Ureter (tissue), 1 donor: Measurements from ENCODE around the gene TEX47. TPM values are rescaled to one million over a fixed set of nuclear protein-coding genes. Genes with fewer than 3 reads are reported as not detected.

Source experiments
- DNase-seq: peaks from one replicate; pipeline ENCODE4 v3.0.0-alpha.2; 2020; ENCODE audit warnings: low spot score
- total RNA-seq: library from RNA; stranded (reverse); gene quantifications from one replicate; pipeline ENCODE4 v1.2.4, GENCODE V29; 2023
- donor health status: DM: yes; HTN: yes; CAD: no.

Gene TEX47
- not detected for total RNA-seq

DNA sequence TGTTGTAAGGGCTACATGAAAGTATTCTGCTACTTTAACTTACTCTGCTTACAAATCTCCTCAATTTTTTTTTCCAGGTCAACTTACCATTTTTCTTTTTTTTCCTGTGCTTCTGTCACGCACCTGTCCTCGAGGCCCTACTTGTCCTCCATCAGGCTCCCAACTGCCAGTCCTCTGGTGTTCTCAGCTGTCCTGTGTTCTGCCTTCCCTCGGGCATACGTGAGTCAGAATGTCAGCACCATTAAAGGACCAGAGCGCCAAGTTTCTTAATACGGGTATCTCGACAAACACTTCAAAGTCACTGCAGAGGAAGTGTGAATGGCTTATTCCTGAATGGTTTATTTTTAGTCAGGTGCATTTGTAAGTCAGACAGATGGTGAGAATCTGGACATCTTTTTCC, at the start of gene TEX47:
TEX47 (minus strand) TSS at position 185 of the 400 bp plus-strand sequence. CDS start 795 bp downstream, outside the sequence.
- no peak for DNase-seq

DNA sequence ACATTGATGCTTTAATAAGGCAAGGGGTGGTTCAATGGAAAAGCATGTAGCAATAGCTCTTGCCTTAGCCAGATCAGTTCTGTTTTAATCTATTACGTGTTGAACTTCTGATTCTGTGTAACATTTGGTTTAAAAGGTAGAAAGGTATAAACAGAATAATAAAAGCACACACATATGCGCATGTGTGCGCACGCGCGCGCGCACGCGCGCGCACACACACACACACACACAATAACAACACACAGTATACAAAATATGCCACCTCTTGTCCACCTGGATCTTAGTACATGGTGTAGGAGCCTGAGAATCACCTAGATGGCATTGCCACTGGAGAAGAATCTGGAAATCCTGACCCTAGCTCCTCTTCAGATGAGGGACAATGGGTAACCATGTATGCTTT, 49.6 kb upstream of the TEX47 start:
- no peak for DNase-seq

DNA sequence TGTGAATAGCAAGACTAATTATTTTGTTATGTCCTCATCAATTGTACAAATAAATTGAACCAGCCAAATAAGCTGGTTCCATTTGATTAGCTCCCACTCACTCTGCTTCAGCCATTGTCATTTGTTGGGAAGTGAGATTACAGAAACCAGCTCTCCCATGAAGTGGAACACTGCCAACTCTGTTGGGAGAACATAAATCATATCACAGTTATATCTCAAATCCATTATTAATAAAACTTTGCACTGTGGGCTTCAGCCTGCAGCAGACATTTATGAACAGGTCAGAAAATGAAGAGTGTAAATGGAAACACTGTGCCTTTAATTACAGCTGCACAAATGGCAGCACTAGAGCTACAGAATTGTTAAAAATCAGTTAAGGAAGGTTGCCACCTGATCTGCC, 46.7 kb upstream of the TEX47 start:
- DNase-seq = no peak

DNA sequence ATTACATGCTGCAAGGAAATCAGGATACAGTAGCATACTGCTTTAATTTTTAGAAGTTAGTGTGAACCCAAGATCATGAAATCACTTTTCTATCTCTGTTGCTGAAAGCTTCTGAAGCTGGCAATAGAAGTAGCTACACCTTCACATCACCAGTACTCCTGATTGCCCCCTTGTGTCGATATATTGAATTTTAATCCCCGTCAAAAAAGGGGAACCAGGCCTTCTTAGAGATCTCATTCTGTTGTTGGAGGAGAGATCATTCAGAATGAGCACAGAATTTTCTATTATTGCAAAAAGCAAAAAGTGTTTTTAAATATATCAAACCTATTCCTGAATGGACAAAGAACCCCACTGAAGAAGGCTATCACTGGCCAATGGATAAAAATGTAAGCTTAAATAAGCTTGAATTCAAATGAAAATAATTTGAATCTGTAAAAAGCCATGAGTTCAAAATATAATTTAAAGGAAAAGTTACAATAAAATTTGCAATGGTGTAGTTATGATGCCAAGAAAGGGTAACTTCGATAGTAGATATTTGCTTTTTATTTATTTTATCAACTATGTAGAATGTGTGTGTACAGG, 39.7 kb upstream of the TEX47 start:
- DNase-seq = no peak

DNA sequence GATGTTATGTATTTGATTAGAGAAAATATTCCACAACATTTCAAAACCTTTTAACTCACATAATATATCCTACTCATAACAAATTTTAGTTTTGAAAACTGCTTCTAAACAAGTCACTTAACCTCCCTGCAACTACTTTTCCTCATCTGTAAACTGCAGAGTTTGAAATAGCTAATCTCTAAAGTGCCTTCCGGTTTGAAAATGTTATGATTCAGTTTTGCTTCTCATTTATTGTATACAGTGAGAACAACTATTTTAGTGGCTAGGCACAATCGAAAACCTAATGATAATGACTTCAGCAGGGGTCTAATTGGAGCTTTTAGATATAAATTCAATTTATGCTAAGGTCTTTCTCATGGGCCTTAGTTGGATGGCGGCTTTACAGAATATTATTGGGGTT, 30.7 kb upstream of the TEX47 start:
- no peak for DNase-seq

DNA sequence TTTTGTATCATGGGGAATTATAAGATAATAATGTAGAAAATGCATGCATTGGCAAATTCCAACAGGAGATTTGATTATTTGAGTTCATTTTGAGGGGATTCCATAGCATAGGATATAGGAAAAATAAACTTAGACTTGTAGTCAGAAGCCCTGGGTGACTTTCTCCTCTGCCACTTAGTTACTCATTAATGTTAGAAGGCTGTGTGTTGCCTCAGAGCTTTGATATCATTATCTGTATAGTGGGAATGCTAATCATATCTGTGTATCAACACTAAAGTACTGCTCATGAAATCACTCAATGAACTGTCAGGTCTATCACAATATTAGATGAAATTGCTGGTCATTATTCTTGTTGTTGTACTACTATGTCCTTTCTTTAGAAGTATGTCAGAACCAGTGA, 23.0 kb upstream of the TEX47 start:
- DNase-seq = no peak

DNA sequence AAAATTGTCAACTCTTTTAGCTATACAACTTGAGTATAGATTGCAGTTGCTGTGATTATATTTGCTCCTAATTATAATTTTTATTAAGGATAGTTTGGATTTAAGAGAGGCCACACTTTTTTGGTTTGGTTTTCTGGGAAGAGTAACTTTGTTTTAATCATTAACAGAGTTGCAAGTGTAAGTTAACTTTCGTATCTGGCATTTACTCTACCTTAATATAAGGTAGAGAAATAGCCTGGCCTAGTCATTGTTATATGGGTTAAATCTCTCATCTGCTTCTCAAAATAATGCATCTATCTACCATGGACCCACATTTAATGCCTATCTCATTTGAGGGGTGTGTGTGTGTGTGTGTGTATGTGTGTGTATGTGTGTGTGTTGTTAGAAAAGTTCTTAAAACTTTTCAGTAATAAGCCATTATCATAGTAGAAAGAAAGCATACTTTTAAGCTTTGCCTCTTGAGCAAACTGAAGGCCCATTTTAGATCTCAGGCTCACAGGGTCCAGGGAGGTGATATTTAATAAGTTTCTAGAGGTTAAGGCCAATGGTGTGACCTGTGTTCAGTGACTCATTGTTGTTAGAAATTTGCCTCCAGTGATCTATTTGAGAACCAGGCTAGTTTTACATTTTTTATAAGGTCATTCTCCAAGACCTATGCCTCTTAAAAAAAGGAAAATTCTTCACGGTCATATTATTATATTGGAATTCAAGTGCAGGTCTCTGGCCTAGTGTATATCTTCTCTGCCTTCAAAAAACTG, 10.9 kb upstream of the TEX47 start:
- no peak for DNase-seq

DNA sequence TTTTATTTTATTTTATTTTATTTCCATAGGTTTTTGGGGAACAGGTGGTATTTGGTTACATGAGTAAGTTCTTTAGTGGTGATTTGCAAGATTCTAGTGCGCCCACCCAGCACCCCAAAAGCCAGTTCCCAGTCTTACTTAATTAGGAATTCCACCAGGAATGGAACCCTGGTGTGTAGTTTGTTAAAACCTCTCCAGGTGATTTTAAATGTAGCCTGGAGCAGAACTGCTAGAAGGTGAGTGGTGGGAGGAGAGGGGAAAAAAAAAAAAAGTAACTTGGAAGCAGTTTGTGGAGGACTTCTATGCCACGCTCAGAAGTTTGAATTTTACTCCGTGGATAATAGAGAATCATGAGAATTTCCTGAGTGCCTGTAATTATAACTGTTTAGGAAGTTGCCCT, 5.5 kb upstream of the TEX47 start:
- no peak for DNase-seq

DNA sequence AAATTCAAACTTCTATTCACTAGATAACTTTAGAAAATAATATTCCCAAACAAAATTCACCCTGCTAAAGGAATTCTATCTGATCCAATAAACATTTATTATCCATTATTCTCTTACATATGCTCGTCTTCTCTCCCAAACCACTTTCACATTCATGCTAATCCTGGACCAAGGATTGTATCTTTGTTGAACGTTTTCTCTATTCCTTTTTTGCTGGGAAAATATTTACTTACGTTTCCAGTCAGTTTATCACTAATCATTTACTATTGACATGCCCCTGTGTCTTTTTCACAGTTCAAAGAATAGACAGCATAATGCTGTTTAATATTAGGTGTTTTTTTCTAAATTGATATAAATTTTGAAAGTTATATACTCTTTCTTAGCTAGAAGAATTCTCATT, 3.2 kb downstream of the TEX47 start:
- no peak for DNase-seq

DNA sequence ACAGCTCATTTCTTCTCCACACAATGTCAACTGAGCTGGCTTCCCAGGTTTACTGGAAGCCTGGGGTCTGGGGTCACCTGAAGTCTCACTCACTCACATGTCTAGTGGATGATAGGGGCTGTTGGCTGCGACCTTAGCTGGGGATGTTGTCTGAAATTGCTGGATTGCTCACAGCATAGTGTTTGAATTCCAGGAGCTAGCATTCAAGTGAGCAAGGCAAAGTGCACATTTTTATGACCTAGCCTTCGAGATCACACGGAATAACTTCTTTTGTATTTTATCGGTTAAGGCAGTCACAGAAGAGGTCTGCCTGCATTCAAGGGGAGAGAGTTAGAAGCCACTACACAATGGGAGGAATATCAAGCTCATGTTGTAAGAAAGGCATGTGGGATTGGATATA, 3.6 kb downstream of the TEX47 start:
- no peak for DNase-seq

DNA sequence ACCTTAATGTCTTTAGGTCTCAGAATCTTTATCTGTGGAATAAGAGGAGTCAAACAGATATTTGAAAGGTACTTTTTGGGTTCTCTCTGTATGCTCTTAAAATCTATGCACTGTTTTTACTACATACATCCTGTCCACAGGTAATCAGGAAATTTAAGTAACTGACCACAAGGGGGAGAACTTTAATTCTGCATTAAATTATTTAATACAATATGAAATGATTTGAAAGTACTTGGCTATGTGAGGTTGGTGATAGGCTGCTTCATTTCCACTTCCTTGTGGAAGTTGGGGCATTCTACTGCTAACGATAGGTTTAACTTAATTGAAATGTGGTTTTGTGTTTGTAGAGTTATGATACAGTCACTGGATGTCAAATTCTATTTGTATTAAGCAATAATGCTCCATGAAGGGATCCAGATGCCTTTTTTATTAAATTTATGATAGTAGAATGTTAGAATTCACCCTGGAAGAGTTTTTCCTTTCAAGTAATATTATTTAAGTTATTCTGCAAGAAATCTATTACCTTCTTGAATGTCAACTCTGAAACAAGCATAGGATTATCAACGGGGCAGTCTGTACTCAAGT, 6.0 kb downstream of the TEX47 start:
- DNase-seq = no peak

DNA sequence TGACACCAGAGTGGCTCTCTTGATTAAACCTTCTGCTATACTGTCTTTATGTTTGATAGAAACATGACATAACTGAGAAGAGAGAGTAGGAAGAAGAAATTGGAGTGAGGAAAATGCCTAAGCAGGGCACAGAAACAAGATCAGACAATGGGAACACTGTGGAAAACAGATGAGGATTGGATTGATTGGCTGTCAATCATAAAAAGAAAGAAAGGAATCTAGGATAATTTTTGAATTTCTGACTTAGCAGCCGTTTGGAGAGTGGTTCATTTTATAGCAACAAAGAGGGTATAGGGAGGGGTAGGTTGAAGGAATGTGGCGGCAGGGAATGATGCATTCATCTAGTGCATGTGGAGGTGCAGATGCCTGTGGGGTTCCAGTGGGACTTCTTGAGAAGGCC, 7.8 kb downstream of the TEX47 start:
- no peak for DNase-seq

DNA sequence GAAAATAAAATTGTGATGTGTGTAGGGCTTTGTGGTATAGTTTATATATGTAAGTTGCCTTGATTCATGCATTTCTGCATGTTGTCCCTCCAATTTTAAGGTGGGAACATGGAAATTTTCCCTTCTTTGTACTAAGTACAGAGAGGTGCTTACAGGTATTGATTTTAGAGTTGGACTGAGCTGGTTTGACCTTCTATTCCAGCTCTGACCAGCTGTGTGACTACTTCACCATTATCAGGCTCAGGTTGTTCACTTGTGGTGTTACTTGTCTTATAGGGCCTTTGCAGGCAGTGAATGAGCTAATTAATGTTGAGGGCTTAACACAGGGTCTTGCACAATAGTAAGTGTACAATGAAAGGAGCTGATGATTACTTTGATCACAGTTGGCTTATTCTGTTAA, 19.7 kb downstream of the TEX47 start:
- no peak for DNase-seq

DNA sequence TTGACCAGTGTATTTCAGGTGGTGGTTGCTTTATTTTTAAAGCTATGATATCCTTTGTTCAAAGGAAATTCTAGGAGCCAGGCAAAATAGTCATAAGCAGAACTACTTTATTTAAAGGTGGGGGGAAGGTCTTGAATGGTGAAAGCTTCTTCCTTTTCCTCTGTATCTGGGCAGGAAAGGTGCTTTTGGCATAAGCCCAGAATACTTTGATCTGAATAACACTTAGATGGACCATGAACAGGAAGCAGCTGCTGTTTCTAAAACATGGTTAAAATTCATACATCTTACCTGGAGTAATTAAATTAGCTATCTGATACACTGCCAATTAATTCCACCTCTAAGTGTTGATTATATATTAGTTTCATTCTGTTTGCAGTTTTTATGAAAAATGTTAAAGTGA, 22.8 kb downstream of the TEX47 start:
- DNase-seq = no peak

DNA sequence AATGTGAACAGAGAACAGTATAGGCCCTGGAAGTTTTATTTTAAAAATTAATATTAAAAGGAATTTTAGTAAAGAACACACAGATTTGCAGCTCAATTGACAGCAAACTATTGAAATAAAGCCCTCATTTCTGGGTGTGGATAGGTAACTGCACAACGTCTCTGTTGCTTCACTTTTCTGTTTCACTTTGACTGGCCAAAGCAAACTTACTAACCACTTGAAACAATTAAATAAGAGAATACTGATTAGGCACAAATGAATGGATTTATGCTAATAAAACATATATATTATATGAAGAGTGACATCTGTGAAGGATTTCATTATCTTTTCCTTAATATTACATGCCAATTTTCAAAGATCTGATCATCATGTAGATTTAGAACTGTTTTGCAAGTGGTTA, 24.1 kb downstream of the TEX47 start:
- DNase-seq = no peak

DNA sequence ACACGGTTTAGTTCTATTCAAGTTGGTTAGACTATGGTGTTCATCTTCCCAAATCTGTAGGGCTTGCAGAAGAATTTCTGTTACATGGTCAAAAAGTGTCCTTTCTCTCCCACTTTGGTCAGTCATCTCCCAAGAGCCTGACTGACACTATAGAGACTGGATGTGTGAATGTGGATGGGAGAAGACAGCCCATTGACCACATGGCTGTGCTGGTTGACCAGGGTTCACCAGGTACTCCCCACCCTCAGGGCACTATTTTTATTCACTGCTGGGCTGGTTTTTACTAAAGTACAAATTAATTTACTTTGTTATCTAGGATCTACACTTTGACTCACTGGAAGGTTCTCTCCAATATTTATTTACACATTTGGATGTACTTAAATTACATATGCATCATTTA, 33.8 kb downstream of the TEX47 start:
- no peak for DNase-seq

DNA sequence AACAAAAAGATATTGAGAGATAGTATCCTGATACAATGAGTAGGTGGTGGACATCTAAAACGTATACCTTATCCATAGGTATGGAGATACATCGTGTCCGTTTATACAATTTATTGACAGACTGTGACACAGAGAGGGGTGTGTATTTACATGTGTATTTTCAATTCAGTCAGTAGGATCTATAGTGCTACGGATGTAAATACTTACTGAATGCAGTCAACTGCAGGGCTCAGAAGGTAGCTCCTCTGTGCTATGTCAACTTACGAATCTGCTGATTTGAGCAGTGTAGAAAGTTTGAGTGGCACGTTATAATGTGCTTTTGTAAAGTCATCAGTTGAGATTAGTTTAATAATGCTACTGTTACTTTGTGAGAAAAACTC, 35.4 kb downstream of the TEX47 start:
- no peak for DNase-seq

DNA sequence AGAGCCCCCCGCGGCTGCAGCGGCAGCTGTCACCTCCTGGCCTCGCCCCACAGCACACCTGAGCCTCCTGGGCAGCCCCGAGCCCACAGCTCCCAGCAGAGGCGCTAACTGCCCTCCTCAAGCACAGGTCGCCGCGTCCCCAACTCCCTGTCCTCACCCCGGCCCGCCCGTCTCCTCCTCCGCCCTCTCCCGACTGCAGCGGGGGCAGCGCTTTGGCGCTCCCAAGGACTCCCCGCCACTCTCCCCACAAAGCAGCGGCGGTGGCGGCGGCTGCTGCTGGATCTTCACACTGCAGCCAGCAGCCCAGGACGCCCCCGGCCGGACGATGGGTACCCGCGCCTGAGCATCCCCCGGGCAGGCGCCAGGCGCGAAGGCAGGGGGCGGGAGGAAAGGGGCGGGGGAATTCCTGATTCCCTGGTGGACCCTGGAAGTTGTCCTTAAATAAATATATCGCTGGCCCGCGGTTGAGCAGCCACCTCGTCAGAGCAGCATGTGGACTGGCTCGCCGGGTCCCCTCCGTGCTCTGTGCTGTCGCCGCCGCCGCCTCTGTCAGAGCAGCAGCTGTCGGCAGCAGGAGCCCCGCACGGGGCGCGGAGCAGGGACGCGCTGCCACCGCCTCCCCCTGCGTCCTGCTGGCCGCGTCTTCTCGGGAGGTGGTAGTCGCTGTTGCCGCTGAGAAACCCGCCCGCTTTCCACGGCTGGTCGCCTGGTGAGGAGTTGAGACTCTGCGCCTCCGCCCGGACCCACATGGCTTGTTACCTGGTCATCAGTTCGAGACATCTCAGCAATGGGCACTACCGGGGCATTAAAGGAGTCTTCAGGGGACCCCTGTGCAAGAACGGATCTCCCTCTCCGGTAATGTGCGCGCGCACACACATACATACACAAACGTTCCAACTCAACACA, 36.1 kb downstream of the TEX47 start, which contains the start of gene ZNF804B:
ZNF804B (plus strand) TSS at position 471 of the 906 bp plus-strand sequence; CDS start at position 748, 277 bp downstream.
- no peak for DNase-seq

DNA sequence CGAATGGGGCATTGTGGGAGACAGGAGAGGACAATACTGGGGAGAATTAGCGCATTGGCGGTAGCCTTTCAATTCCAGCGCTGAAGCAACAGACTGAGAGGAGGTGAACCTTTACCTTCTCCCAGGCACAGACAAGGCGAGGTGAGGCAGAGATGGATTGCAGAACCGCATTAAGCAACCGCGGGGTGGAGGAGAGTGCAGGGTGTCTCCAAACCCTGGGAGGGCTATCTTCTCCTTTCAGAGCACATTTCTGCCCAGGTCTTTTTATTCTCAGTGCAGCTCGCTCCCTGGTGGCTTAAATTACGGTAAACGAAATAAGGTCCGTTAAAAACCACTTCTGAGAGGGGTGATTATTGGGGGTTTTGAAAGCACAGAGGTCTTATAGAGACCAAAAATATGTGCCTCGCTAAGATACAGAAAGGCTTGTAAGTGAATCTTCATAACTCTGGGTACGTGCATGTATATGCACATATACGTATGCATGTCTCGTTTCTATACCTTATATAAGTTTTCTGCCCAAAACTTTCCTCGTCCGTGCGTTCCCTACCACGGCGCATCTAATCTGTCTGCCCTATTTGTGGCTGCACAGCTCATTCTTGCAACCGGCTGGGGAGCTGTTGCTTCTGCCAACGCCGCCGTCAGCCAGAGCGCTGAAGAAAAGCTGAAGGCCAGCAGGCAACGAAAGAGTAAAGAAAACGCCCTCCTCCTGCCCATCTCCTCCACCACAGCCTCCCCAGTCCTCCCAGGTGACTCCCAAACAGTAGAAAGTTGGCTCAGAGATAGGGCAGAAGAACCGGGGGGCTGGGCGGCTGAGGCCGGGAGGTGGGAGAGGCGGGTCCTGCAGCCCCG, 36.9 kb downstream of the TEX47 start:
- DNase-seq = no peak

DNA sequence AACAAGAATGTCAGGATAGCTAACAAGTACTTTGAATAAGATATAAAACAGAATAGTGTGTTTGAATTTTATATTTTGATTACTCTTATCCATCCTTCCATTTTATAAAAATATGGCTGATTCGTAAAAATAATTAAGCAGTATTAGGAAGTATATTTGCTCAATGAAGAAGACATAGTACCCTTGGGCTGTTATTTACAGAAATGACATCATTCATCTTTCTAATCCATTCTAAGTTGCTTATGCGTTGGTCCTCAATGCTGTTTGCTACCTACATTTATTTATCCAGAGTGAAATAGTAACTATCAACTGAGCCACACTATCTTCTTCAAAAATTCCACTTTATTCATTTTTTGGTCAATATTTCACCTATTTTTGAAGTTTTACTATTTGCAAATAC, 38.2 kb downstream of the TEX47 start:
- no peak for DNase-seq

DNA sequence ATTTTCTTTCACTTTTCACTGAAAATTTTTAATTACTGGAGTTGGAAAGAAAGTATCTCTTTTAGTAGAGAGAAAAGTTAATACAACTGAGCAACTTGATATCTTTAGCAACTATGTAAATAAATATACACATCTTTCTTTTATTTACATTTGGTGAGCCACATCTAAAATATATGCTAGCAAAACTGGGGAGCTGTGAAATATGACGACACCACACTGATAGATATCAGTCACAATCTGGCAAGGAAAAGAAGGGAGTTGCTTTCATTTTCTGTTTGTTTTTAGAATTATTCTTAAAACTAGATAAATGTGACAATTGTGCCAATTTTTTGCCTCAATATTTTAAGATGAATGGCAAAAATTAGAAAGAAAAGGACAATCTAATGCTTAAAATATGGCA, 38.7 kb downstream of the TEX47 start:
- no peak for DNase-seq
